Breast epithelium (tissue), 4 donors: ENCODE measurements around the gene FDX1. TPM values are rescaled to one million over a fixed set of nuclear protein-coding genes. Genes with fewer than 3 reads are reported as not detected.
A peak's percentile ranks its signal among the peaks of the same experiment; 100 is the strongest.

Source experiments
- DNase-seq, 2 donors: peaks; one replicate each; pipeline ENCODE4 v3.0.0-alpha.2; 2019; ENCODE audit warnings: low spot score in 2 of 2
- H3K27ac ChIP-seq, 2 donors: fragments of 200-600 bp; sonication (generic) in 1 of 2; one replicate each; pipeline ENCODE4 v1.5.1; 2016 to 2019; ENCODE audit warnings: mild to moderate bottlenecking in 1 of 2
- H3K27me3 ChIP-seq, 2 donors: fragments of 200-600 bp; sonication (generic) in 1 of 2; one replicate each; pipeline versions ENCODE4 v1.5.1 to v1.6.0; 2017 to 2019; ENCODE audit warnings: control low read depth in 1 of 2, mild to moderate bottlenecking in 1 of 2
- H3K36me3 ChIP-seq: fragments of 200-600 bp; one replicate; pipeline ENCODE4 v1.5.1; 2019
- H3K4me1 ChIP-seq, 2 donors: fragments of 200-600 bp; sonication (generic); one replicate each; pipeline ENCODE4 v1.5.1; 2016 to 2019; ENCODE audit warnings: control low read depth in 1 of 2
- H3K4me3 ChIP-seq, 3 donors: fragments of 200-600 bp; sonication (generic); 1 replicate in 2 of 3; 2 replicates in 1 of 3; pipeline ENCODE4 v1.5.1; 2016 to 2019; ENCODE audit warnings: mild to moderate bottlenecking in 3 of 3, moderate library complexity in 2 of 3
- H3K9me3 ChIP-seq, 2 donors: fragments of 200-600 bp; sonication (generic) in 1 of 2; one replicate each; pipeline ENCODE4 v1.5.1; 2016 to 2019; ENCODE audit warnings: control low read depth in 1 of 2
- POLR2A ChIP-seq: fragments of 450-650 bp; IDR thresholded peaks from one replicate; pipeline ENCODE4 v1.6.1; 2016; ENCODE audit warnings: antibody characterized with exemption, mild to moderate bottlenecking, moderate library complexity
- POLR2AphosphoS5 ChIP-seq, 3 donors: sonication (generic); formaldehyde crosslinking; IDR thresholded peaks; one replicate each; pipeline ENCODE4 v1.6.1; 2017; ENCODE audit warnings: antibody characterized with exemption in 3 of 3
- intact Hi-C: fragments of 100-400 bp; cut with DNase I; formaldehyde crosslinking; loops from one replicate; pipeline ENCODE4 v1.15.1; 2023; ENCODE audit warnings: low total_unique reads
- total RNA-seq, 3 donors: library from RNA; depleted of rRNA; stranded (reverse); fragments of >200 nt; gene quantifications; one replicate each; pipeline ENCODE4 v1.1.0, GENCODE V29; 2016
- TF ChIP-seq, protein P1 (sequence below), 3 donors: fragments of 450-650 bp; IDR thresholded peaks; one replicate each; pipeline ENCODE4 v1.5.1; 2016 to 2017; ENCODE audit warnings: antibody characterized with exemption in 3 of 3, mild to moderate bottlenecking in 3 of 3, moderate library complexity in 3 of 3

FDX1 gene
- total RNA-seq, 3 donors from 2014 or later: 12.5 to 18.3 (median 15.2) TPM

DNA sequence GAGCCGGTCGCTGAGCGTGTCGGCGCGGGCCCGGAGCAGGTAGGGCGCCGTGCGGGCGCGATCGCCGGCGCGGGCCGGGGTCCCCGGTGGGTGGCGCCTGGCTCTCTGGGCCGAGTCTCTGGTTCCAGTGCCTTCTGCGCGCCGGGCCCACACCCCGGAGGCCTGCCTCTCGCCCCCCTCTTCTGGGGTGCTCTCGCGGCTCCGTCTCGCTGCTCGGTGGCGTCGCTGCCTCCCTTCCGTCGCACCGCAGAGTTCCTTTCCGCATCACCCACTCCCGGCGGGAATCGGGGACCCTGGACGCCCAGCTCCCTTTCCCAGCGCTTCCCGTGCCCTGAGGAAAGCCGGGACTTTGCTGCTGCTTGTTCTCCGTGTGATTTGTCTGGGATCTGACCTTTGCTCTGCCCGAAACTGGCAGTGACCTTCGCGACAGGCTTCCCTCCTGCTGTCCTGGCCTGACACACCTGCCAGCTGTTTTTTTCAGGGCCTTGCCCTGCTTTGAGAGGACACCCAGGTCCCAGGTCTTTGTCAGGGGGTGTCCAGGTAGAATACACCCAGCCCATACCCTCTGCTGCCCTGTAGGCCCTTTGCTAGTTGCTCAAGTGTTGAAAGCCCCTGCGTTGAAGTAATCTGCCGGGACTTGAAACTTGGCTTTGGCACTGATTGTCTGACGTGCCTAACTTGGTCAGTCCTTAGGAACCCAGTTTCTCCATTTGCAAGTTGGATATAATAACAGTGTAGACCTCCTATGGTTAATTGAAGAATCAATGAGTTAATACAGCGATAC lies 711 bp downstream of the FDX1 start:
- peak overlapping the region; percentile 86 to 94 (median 90) for H3K4me3 ChIP-seq
- DNase-seq: peak in 1 of 2 donors; percentile 23
- no peaks in the 10 kb centered on the region for H3K27me3 ChIP-seq
- peak overlapping the region; percentile 93 to 94 for H3K27ac ChIP-seq
- peaks cover 0 to 4% of the 10 kb centered on the region in 2 donors for H3K4me1 ChIP-seq
- H3K9me3 ChIP-seq: no peaks in the 10 kb centered on the region
- TF ChIP-seq, protein P1, sequence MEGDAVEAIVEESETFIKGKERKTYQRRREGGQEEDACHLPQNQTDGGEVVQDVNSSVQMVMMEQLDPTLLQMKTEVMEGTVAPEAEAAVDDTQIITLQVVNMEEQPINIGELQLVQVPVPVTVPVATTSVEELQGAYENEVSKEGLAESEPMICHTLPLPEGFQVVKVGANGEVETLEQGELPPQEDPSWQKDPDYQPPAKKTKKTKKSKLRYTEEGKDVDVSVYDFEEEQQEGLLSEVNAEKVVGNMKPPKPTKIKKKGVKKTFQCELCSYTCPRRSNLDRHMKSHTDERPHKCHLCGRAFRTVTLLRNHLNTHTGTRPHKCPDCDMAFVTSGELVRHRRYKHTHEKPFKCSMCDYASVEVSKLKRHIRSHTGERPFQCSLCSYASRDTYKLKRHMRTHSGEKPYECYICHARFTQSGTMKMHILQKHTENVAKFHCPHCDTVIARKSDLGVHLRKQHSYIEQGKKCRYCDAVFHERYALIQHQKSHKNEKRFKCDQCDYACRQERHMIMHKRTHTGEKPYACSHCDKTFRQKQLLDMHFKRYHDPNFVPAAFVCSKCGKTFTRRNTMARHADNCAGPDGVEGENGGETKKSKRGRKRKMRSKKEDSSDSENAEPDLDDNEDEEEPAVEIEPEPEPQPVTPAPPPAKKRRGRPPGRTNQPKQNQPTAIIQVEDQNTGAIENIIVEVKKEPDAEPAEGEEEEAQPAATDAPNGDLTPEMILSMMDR (IDR thresholded peaks at IDR 0.05): no peak
- TF ChIP-seq POLR2AphosphoS5 (IDR thresholded peaks at IDR 0.05): peak in 1 of 3 donors; percentile 21
- H3K36me3 ChIP-seq: no peaks in the 10 kb centered on the region
- intact Hi-C loops: no loop called here

DNA sequence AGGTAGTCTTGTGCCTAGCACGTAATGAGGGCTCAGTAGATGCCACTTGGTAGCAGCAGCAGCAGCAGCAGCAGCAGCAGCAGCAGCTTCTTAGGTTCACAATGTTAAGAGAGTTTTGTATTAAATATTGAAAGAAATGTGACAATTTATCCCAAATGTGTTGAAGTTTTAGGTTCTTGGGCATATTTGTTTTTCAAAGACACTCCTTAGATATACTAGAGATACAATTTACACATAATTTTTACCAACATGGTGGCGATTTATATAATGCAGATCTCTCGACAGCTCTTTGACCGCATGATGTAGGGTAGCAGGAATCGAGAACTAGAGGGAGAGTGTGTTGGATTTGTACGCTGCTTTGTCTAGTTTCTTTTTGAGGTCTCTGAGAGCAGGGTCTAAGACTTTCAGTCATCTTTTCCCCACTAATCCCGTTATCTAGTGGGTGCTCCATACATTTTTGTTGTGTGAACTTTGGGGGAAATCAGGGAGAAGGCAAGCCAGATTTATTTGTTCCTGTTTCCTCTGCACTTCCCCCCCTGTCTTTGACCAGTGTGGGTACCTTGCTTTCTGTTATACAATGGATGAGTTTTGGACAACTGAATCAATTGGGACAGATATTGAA lies 1.4 kb downstream of the FDX1 start:
- H3K27me3 ChIP-seq: no peaks in the 10 kb centered on the region
- peak overlapping the region; percentile 93 to 94 for H3K27ac ChIP-seq
- no peak for TF ChIP-seq POLR2AphosphoS5 (IDR thresholded peaks at IDR 0.05)
- TF ChIP-seq, protein P1 (IDR thresholded peaks at IDR 0.05): no peak
- no peak for TF ChIP-seq POLR2A
- H3K4me3 ChIP-seq: peak overlapping the region; percentile 86 to 94 (median 90)
- no peaks in the 10 kb centered on the region for H3K36me3 ChIP-seq
- H3K4me1 ChIP-seq: peaks cover 0 to 4% of the 10 kb centered on the region in 2 donors
- no peak for DNase-seq
- no peaks in the 10 kb centered on the region for H3K9me3 ChIP-seq
- intact Hi-C loops: no loop called here

DNA sequence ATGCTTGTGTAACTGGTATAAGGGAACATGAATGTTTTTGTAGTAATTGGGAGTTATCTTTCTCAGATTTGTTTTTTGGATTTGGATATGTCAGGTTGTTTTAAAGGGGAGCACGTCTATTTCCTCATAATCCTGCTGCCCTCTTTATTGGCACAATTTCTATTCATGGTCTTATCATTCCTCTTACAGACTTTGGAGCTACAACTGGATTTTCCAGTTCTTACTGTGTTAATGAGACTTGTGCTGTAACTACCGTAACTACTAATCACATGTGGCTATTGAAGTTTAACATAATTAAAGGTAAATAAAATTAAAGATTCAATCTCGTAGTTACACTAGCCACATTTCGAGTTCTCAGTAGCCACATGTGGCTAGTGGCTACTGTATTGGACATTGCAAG lies 1.9 kb downstream of the FDX1 start:
- intact Hi-C loops: no loop called here
- H3K9me3 ChIP-seq: no peaks in the 10 kb centered on the region
- TF ChIP-seq, protein P1 (IDR thresholded peaks at IDR 0.05): no peak
- TF ChIP-seq POLR2AphosphoS5 (IDR thresholded peaks at IDR 0.05) (no peak), POLR2A (no peak)
- no peak for DNase-seq
- no peaks in the 10 kb centered on the region for H3K36me3 ChIP-seq
- H3K27ac ChIP-seq: no peak overlapping the region
- H3K4me3 ChIP-seq: peak overlapping the region; percentile 86 to 94 (median 90)
- no peaks in the 10 kb centered on the region for H3K27me3 ChIP-seq
- peaks cover 0 to 4% of the 10 kb centered on the region in 2 donors for H3K4me1 ChIP-seq

DNA sequence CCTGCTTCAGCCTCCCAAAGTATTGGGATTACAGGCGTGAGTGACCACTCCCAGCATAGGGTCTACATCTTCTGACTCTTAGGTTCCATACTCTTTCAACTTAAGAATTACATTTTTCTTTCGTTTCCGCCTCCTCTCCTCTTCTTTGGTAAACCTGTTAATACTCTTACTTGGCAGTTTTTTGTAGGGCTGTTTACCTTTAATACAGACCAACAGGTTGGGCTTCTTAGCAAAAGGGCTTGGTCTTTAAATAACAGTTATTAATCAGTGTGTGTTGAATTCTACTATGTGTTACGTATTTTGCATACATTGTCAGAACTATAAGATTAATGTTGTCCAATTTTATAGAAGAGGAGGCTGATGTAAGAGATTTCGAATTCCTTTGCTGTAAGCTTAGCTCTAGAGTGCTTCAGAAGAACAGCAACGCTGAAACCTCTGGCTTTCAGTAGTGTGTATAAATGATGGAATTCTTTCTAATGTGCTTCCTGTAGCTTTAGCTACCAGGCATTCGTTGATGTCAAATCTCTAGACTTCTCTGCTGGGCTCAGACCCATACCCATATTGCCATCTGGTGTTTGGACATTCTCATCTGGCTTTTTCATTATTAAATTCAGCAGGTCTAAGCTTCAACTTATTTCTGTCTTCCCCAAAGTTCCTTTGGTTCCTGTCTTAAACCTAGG lies 3.1 kb downstream of the FDX1 start:
- no peaks in the 10 kb centered on the region for H3K27me3 ChIP-seq
- intact Hi-C loops: no loop called here
- H3K36me3 ChIP-seq: no peaks in the 10 kb centered on the region
- TF ChIP-seq POLR2A (no peak), POLR2AphosphoS5 (IDR thresholded peaks at IDR 0.05) (no peak)
- TF ChIP-seq, protein P1 (IDR thresholded peaks at IDR 0.05): no peak
- peaks cover 0 to 4% of the 10 kb centered on the region in 2 donors for H3K4me1 ChIP-seq
- H3K4me3 ChIP-seq: no peak overlapping the region
- no peak overlapping the region for H3K27ac ChIP-seq
- H3K9me3 ChIP-seq: no peaks in the 10 kb centered on the region
- no peak for DNase-seq
